IPS DF 4.7 (cell line): ENCODE data around the gene HS3ST4.
"Not testable (repeated sequence)": the region's sequence is repeated elsewhere in the genome, so short reads cannot be mapped to it uniquely, and the experiment has no call there.

Experiments used
- DNase-seq: peaks from one replicate; pipeline ENCODE4 v3.0.0-alpha.2; 2013; ENCODE audit warnings: low spot score; ENCODE audit errors: extremely low read depth

The HS3ST4 gene

DNA sequence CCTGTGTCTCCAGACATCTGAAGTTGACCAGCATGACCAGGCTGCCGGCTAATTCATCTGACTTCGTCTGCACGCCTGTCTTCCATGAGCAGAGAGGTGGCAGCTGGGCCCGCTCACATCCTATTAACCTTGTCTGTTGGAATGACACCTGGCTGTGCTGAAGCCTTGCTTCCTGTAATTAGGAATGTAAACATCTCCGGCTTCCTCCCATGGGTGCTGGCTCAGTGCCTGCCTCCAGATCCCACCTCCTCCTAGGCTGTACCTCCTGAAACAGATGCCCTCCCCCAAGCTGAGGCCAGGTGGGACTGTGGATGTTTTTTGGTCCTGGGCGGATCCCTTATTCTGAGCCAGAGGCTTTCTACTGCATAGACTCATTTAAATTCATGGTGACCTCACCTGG lies 296.3 kb downstream of the HS3ST4 start:
- DNase-seq, result no peak

DNA sequence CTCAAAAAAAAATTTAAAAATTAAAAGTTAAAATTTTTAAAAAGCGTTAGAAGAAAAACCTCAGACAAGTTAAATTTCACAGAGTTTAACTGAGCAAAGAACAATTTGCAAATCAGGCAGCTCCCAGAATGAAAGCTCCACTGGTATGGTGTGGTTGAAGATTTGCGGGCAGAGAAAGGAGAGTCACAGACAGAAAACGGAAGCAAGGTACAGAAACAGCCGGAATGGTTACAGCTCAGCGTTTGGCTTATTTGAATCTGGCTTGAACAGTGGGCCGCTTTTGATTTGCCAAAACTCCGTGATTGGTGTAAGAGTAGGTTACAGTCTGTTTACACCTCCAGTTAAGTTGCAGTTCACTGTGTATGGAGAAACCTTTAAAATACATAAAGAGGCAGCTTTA lies 297.1 kb downstream of the HS3ST4 start:
- no peak for DNase-seq

- no peak for DNase-seq
Measured at GRCh38 chr16:25996052-25996451, 304.3 kb downstream of the HS3ST4 start.

DNA sequence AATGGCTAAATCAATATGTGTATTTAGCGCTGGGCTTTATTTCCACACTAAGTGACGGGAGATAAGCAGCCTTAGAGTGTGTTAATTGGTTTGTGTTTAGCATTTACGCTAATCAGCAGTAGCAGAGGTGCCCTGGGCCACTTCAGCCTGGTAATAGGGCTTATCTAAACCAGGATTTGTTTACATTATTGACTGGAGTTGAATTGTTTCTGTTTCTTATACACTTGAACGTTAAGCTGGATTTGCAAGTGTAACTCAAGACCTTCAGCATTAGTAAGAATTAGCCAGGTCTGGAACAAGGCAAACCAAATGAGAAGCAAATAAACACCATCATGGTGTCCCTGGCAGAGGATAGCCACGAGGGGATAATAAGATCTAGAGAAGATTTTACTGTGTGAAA lies 313.6 kb downstream of the HS3ST4 start:
- DNase-seq, result no peak

DNA sequence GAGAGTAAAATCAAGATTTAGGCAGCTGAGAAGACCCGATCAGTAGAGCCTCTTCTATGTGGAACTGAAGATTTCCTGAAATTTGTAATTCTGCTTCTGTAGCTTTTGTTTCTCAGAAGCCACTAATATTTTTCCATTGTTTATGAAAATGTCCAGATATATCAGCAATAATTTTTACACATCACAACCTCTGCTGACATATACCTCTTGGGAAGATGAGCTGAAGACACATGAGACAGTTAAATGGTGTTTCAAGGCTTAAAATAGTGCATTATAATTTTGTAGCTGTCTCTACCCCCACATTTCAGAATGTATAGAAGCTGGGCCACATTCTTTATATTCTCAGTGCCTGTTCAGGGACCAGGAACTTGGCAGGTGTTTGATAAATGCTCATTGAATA lies 320.6 kb downstream of the HS3ST4 start:
- no peak for DNase-seq

GRCh38 chr16:26015776-26016175 lies 324.0 kb downstream of the HS3ST4 start:
- DNase-seq, result no peak

- DNase-seq, result no peak
Measured at GRCh38 chr16:26016989-26017388, 325.2 kb downstream of the HS3ST4 start.

- no peak for DNase-seq
Measured at GRCh38 chr16:26019381-26020242, 327.9 kb downstream of the HS3ST4 start.

DNA sequence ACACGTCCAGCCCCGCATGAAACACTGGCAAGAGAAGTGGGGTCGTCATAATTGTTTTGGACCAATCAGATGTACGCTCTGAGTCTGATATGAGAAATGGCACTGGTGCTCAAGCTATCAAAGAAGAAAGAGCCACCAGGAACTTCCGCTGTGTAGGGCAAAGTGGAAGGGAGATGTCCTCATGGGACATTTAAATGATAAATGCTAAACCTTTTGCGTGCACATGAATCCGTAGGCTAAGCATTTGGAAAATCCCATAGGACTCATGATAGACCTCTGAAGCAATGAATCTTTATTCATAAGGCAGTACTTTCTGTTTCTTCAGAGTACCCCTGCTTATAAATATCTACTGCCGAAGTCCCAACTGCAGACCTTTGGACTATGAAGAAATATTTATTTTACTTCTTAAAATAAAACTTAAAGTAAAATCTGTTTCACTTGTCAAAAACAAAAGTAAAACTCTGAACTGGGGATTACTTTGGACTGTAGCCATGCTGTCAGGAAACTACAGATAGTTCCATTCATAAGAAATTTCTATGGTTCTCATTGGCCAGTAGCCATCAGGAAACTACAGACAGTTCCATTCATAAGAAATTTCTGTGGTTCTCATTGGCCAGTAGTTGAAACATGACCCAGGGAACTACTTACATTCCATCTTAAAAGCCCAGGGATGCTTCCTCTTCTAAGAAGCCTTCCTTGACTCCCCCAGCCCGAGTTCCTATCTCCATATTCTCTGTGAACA lies 335.1 kb downstream of the HS3ST4 start:
- DNase-seq, result no peak

DNA sequence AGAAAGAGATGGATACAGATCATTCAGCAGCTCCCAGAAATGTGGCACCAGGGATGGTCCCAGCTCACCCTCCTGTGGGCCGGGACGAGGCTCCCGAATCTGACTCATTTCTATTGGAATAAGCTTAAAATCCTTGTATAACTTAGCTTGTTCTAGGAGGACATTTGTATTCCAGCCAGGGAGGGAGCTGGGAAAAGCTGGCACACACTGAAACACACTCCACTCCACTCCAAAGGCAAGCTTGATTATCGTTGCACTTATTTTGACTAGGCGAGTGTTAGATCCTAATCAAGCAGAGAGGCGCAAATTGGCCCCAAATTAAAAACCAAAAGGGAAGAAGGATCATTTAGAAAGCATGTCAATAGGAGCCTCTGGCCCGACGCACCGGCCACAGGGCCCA lies 339.5 kb downstream of the HS3ST4 start:
- DNase-seq, result no peak

- not testable (repeated sequence) for DNase-seq
Measured at GRCh38 chr16:26032661-26033060, 340.9 kb downstream of the HS3ST4 start.

DNA sequence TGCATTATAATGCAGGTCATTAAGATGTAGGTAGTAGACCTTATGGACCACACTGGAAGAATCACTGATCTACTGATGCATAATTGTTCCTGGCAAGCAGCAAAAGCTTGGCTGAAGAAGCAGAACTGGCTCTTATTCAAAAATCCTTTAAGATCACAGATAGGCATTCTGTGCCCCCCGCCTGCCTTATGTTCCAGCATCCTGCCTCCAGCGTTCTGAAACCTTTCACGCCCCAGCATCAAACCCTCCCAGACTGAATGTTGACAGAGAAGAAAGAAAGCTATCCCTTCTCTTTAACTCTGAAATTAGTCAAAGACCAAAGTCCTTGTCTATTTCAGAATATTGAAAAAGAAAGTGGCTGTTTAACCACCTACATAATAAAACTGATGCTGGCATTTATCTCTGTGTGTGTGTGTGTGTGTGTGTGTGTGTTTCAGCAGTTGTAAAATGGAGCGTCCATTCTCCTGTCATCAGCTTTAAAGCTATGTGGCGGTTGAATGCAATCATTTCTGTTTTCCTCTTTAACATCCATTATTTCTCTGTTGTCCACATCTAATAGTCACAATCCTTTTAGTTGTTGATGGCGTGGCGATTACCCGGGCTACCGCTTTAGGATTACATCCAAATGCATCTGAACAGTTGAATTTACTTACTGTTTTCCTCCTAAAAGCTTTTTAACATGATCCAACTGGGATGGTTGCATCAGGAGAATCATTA lies 350.4 kb downstream of the HS3ST4 start:
- no peak for DNase-seq

DNA sequence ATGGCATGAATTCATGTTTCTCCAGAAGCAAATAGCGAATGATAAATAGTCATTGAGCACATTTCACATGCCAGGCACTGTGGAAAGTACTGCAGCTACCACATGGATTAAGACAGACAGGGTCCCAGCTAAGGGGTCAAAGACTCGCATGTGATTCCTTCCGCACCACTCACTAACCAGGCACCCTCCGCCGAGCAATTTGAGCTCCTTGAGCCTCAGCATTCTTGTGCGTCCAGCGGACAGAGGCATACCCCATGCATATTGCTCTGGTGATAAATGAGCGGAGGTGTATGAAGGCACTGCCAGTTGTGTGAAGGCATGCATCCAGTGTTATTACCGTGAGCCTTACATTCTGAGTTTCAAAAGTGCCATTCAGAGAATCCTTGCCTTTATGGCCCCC lies 358.7 kb downstream of the HS3ST4 start:
- DNase-seq, result no peak

- peak; percentile 58 for DNase-seq
Measured at GRCh38 chr16:26051063-26051462, 359.3 kb downstream of the HS3ST4 start.

GRCh38 chr16:26053889-26054288 lies 362.1 kb downstream of the HS3ST4 start:
- DNase-seq, result no peak

DNA sequence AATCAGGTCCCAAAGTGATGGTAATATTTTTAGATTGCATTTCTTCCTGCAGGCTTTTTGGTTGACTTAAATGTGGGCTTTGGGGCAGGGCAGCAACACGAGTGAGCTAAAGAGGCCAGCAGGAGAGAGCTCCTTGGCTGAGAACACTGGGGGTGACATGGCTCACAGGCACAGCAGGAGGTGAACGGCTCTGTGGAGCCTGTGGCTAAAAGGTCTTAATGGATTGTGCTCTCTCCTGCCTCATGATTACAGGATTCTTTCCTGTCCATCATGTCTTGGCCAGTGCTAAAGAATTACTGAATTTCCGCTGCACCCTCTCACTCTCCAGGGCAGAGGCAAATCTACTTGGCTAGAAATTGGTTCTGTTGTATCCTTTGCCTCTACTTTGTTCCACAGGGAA lies 366.6 kb downstream of the HS3ST4 start:
- no peak for DNase-seq

- no peak for DNase-seq
Measured at GRCh38 chr16:26070302-26071100, 378.7 kb downstream of the HS3ST4 start.

- no peak for DNase-seq
Measured at GRCh38 chr16:26071101-26071866, 379.5 kb downstream of the HS3ST4 start.

DNA sequence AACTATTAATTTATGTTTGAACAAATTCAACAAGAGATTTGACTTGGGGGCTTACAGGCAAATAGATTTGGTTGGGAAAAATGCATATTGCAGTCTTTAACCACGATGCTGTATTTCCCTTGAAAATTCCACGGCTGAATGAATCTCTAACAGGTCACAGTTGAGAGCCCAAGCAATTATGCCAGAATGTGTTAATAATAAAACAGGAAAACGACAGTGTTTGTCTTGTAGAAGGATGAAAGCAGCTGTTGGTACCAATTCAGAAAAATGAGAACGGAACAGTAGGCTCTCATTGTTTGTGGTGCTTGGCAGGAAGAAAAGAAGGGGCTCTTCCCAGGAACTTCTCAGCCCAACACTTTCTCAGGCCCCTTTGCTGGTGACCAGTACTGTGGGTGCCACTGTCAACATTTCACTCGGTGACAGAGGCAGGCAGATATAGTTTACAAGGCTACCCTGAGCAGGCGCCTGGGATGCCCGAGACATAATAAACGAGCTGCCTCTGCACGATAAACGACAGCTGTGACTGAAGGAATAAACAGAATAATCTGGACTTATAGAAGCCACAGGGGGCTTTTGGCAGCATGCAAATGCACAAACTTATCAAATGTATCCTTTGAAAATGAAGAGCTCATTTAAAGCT lies 387.1 kb downstream of the HS3ST4 start:
- no peak for DNase-seq

- DNase-seq, result no peak
Measured at GRCh38 chr16:26087091-26087490, 395.3 kb downstream of the HS3ST4 start.
